H1 (cell line): ENCODE data around the gene IFT122. TPM values are rescaled to one million over a fixed set of nuclear protein-coding genes. Genes with fewer than 3 reads are reported as not detected.

Source experiments
- CTCF ChIA-PET: fragments of 300-600 bp; sonication (Branson Sonifier 250); formaldehyde crosslinking; loops from one replicate; lab custom pipeline; 2021; ENCODE audit not compliant: partially characterized antibody; lab: Charles Lee
- POLR2A ChIA-PET: fragments of 300-600 bp; sonication (Branson Sonifier 250); formaldehyde crosslinking; loops from one replicate; lab custom pipeline; 2021; ENCODE audit warnings: inconsistent platforms; ENCODE audit not compliant: partially characterized antibody; lab: Charles Lee
- DNase-seq, 2 experiments: peaks; one replicate each; pipeline versions ENCODE4 v3.0.0 to v3.0.0-alpha.2; 2010 to 2022; ENCODE audit warnings: low spot score in 2 of 2, low read depth in 1 of 2, mixed read lengths in 1 of 2
- FAIRE-seq: peaks from 2 replicates; lab custom pipeline; 2011; peaks lifted over from hg19 to GRCh38; lab: Jason Lieb, UNC
- H2AFZ ChIP-seq: 2 replicates; pipeline ENCODE4 v1.8.1; 2012; ENCODE audit warnings: low read length, inconsistent platforms
- H2AK5ac ChIP-seq: 2 replicates; pipeline ENCODE4 v1.6.1; 2013; ENCODE audit warnings: low read depth, low read length
- H2BK120ac ChIP-seq: replicated peaks from 2 replicates; pipeline ENCODE3; 2013; ENCODE audit warnings: low read depth, low read length, inconsistent platforms
- H2BK12ac ChIP-seq: 2 replicates; pipeline ENCODE4 v1.6.1; 2013; ENCODE audit warnings: low read depth, low read length
- H2BK15ac ChIP-seq: 2 replicates; pipeline ENCODE4 v1.6.1; 2013; ENCODE audit warnings: low read length
- H2BK20ac ChIP-seq: 2 replicates; pipeline ENCODE4 v1.6.1; 2013; ENCODE audit warnings: low read length
- H2BK5ac ChIP-seq: 2 replicates; pipeline ENCODE4 v1.6.1; 2013; ENCODE audit warnings: low read depth, low read length
- H3K14ac ChIP-seq: 2 replicates; pipeline ENCODE4 v1.6.1; 2013; ENCODE audit warnings: inconsistent platforms; ENCODE audit not compliant: insufficient read length
- H3K18ac ChIP-seq: 2 replicates; pipeline ENCODE4 v1.6.1; 2013; ENCODE audit warnings: low read length; ENCODE audit errors: extremely low read depth
- H3K23ac ChIP-seq: 2 replicates; pipeline ENCODE4 v1.6.1; 2013; ENCODE audit warnings: inconsistent platforms; ENCODE audit not compliant: insufficient read length
- H3K23me2 ChIP-seq: 2 replicates; pipeline ENCODE4 v1.6.1; 2013; ENCODE audit warnings: low read depth, low read length
- H3K27ac ChIP-seq: 2 replicates; pipeline ENCODE4 v1.6.1; 2011; ENCODE audit warnings: low read depth, low read length, inconsistent platforms
- H3K27me3 ChIP-seq, 4 experiments: replicated peaks in 1 of 4; 1 replicate in 1 of 4; 2 replicates in 3 of 4; pipeline versions ENCODE4 v1.6.1 to v1.8.1; 2011 to 2013; ENCODE audit warnings: low read length in 3 of 4, mild to moderate bottlenecking in 3 of 4, inconsistent platforms in 2 of 4, mixed read lengths in 2 of 4, moderate library complexity in 1 of 4; ENCODE audit not compliant: control insufficient read depth in 3 of 4, insufficient read depth in 3 of 4; ENCODE audit errors: extremely low read depth in 1 of 4
- H3K36me3 ChIP-seq, 4 experiments: 2 replicates each; pipeline versions ENCODE4 v1.6.1 to v1.8.1; 2011 to 2013; ENCODE audit warnings: mild to moderate bottlenecking in 4 of 4, low read length in 3 of 4, moderate library complexity in 2 of 4, control low read depth in 1 of 4, inconsistent platforms in 1 of 4; ENCODE audit not compliant: insufficient read depth in 4 of 4, control insufficient read depth in 2 of 4
- H3K4ac ChIP-seq: replicated peaks from 2 replicates; pipeline ENCODE3; 2013; ENCODE audit warnings: low read length, low read depth, mixed read lengths, inconsistent platforms; ENCODE audit not compliant: insufficient read length
- H3K4me1 ChIP-seq, 4 experiments: replicated peaks in 1 of 4; 1 replicate in 1 of 4; 2 replicates in 3 of 4; pipeline versions ENCODE4 v1.6.1 to v1.8.1; 2011 to 2013; ENCODE audit warnings: low read length in 3 of 4, inconsistent platforms in 2 of 4, mixed read lengths in 1 of 4; ENCODE audit not compliant: insufficient read depth in 4 of 4, control insufficient read depth in 3 of 4
- H3K4me2 ChIP-seq, 2 experiments: 2 replicates each; pipeline versions ENCODE4 v1.6.1 to v1.8.1; 2011 to 2013; ENCODE audit warnings: low read depth in 2 of 2, low read length in 2 of 2, control low read depth in 1 of 2, inconsistent platforms in 1 of 2, mild to moderate bottlenecking in 1 of 2; ENCODE audit not compliant: insufficient read depth in 1 of 2
- H3K4me3 ChIP-seq, 4 experiments: fragments of 200-600, 300-600 bp in 1 of 4; sonication (generic), shearing (Covaris generic), sonication (Bioruptor Twin) in 1 of 4; 2 replicates each; pipeline versions ENCODE4 v1.5.1 to v1.8.1; 2011 to 2016; ENCODE audit warnings: low read length in 4 of 4, low read depth in 3 of 4, control low read depth in 2 of 4, inconsistent platforms in 2 of 4, mild to moderate bottlenecking in 2 of 4, mixed read lengths in 1 of 4, moderate library complexity in 1 of 4; ENCODE audit not compliant: insufficient read depth in 2 of 4; ENCODE audit errors: extremely low read depth in 1 of 4
- H3K56ac ChIP-seq: replicated peaks from 2 replicates; pipeline ENCODE3; 2013; ENCODE audit warnings: low read depth, mild to moderate bottlenecking, mixed read lengths, low read length, inconsistent platforms; ENCODE audit not compliant: insufficient read length
- H3K79me1 ChIP-seq: 2 replicates; pipeline ENCODE4 v1.6.1; 2013; ENCODE audit warnings: low read depth, low read length, control low read depth
- H3K79me2 ChIP-seq, 2 experiments: 2 replicates each; pipeline versions ENCODE4 v1.6.1 to v1.8.1; 2012 to 2013; ENCODE audit warnings: low read length in 2 of 2, mild to moderate bottlenecking in 2 of 2, inconsistent platforms in 1 of 2; ENCODE audit not compliant: insufficient read depth in 2 of 2, control insufficient read depth in 1 of 2
- H3K9ac ChIP-seq, 4 experiments: replicated peaks in 1 of 4; 1 replicate in 1 of 4; 2 replicates in 3 of 4; pipeline versions ENCODE4 v1.6.1 to v1.8.1; 2011 to 2013; ENCODE audit warnings: low read depth in 3 of 4, low read length in 3 of 4, control low read depth in 2 of 4, mild to moderate bottlenecking in 2 of 4, moderate library complexity in 2 of 4, inconsistent platforms in 1 of 4; ENCODE audit errors: extremely low read depth in 1 of 4
- H3K9me3 ChIP-seq, 2 experiments: 2 replicates each; pipeline versions ENCODE4 v1.6.1 to v1.8.1; 2012 to 2013; ENCODE audit warnings: mild to moderate bottlenecking in 2 of 2, moderate library complexity in 2 of 2, control low read depth in 1 of 2, inconsistent platforms in 1 of 2, low read depth in 1 of 2, low read length in 1 of 2, mixed read lengths in 1 of 2; ENCODE audit not compliant: insufficient read depth in 2 of 2
- H4K20me1 ChIP-seq, 2 experiments: replicated peaks in 1 of 2; 2 replicates each; pipeline versions ENCODE3 to v1.8.1; 2011 to 2013; ENCODE audit warnings: inconsistent platforms in 2 of 2, low read length in 2 of 2, mild to moderate bottlenecking in 1 of 2; ENCODE audit not compliant: insufficient read depth in 2 of 2, control insufficient read depth in 1 of 2
- H4K5ac ChIP-seq: 2 replicates; pipeline ENCODE4 v1.6.1; 2013; ENCODE audit warnings: low read length, low read depth, mixed read lengths, inconsistent platforms; ENCODE audit not compliant: insufficient read length
- H4K8ac ChIP-seq: 2 replicates; pipeline ENCODE4 v1.8.0; 2013; ENCODE audit warnings: mild to moderate bottlenecking, moderate library complexity, low read length, inconsistent platforms; ENCODE audit not compliant: insufficient read depth; ENCODE audit errors: extremely low read depth
- H4K91ac ChIP-seq: replicated peaks from 2 replicates; pipeline ENCODE3; 2013; ENCODE audit warnings: low read length, mixed read lengths, inconsistent platforms; ENCODE audit not compliant: insufficient read length
- CBX8 ChIP-seq: fragments of 300-800, 300-1000 bp; sonication (generic); IDR thresholded peaks from 2 replicates; pipeline ENCODE4 v1.7.1; 2016; ENCODE audit warnings: low read depth, low read length, borderline replicate concordance
- CHD2 ChIP-seq: IDR thresholded peaks from 2 replicates; pipeline ENCODE4 v1.6.1; 2012; ENCODE audit warnings: low read length, improper control_type of control experiment
- CTBP2 ChIP-seq: IDR thresholded peaks from 2 replicates; pipeline ENCODE4 v1.7.0; 2011; ENCODE audit warnings: borderline replicate concordance, mild to moderate bottlenecking, moderate library complexity, mixed read lengths, low read length; ENCODE audit not compliant: insufficient read depth, insufficient read length
- EP300 ChIP-seq, 2 experiments: IDR thresholded peaks; 1 replicate in 1 of 2; 2 replicates in 1 of 2; pipeline ENCODE4 v1.6.1; 2011 to 2012; ENCODE audit warnings: low read depth in 2 of 2, low read length in 2 of 2, mild to moderate bottlenecking in 2 of 2, borderline replicate concordance in 1 of 2, inconsistent platforms in 1 of 2, moderate library complexity in 1 of 2
- KDM5A ChIP-seq: fragments of 200-600 bp; IDR thresholded peaks from 2 replicates; pipeline ENCODE4 v1.7.1; 2012; ENCODE audit warnings: mild to moderate bottlenecking, low read length, inconsistent platforms, mixed read lengths
- PHF8 ChIP-seq: fragments of 200-600 bp; sonication (generic); conservative IDR thresholded peaks from 2 replicates; pipeline ENCODE4 v1.7.1; 2012; ENCODE audit warnings: low read depth, mild to moderate bottlenecking, inconsistent platforms, low read length, moderate library complexity
- RFX5 ChIP-seq: IDR thresholded peaks from 2 replicates; pipeline ENCODE4 v1.6.1; 2011; ENCODE audit warnings: low read depth, low read length, improper control_type of control experiment, borderline replicate concordance
- SAP30 ChIP-seq: fragments of 300-600 bp; sonication (generic); IDR thresholded peaks from 2 replicates; pipeline ENCODE4 v1.7.1; 2012; ENCODE audit warnings: low read length, moderate library complexity, mild to moderate bottlenecking, inconsistent platforms; ENCODE audit not compliant: insufficient read depth, insufficient replicate concordance
- SP1 ChIP-seq: IDR thresholded peaks from 2 replicates; pipeline ENCODE4 v1.6.1; 2011; ENCODE audit warnings: low read depth, low read length
- SRF ChIP-seq: IDR thresholded peaks from 2 replicates; pipeline ENCODE4 v1.6.1; 2011; ENCODE audit warnings: mild to moderate bottlenecking, low read depth, low read length, moderate library complexity
- TAF7 ChIP-seq: optimal IDR thresholded peaks from 2 replicates; pipeline ENCODE3; 2011; ENCODE audit warnings: low read depth, mild to moderate bottlenecking, inconsistent platforms, low read length, moderate library complexity, borderline replicate concordance
- TCF12 ChIP-seq: IDR thresholded peaks from 2 replicates; pipeline ENCODE4 v1.6.1; 2011; ENCODE audit warnings: low read depth, mild to moderate bottlenecking, low read length
- TEAD4 ChIP-seq: IDR thresholded peaks from 2 replicates; pipeline ENCODE4 v1.6.1; 2012; ENCODE audit warnings: low read depth, low read length, inconsistent platforms, mixed read lengths
- WGBS, 2 experiments: shearing (Covaris generic) in 1 of 2; methylation state at CpG; one replicate each; pipeline versions ENCODE4 v1.1.6 to v1.1.7; 2013 to 2015; ENCODE audit warnings: low lambda C conversion rate in 2 of 2, mixed read lengths in 2 of 2, inconsistent platforms in 1 of 2, low coverage in 1 of 2, missing lambda C conversion rate in 1 of 2; ENCODE audit not compliant: insufficient replicate concordance in 2 of 2, insufficient coverage in 1 of 2, insufficient read length in 1 of 2; ENCODE audit errors: extremely low coverage in 1 of 2, missing lambda C conversion rate in 1 of 2; 5-methylcytosine and 5-hydroxymethylcytosine counted together
- polyA plus RNA-seq, 7 experiments: library from polyadenylated mRNA; depleted of rRNA in 3 of 7; stranded (reverse) in 5 of 7; unstranded in 2 of 7; fragments of >200 nt in 5 of 7; fragments of 200-250 nt in 2 of 7; gene quantifications; 1 replicate in 5 of 7; 2 replicates in 1 of 7; 4 replicates in 1 of 7; pipeline versions ENCODE4 v1.2.1 to v1.2.3, GENCODE V29; 2011 to 2013; ENCODE audit warnings: missing spikeins in 2 of 7, mixed read lengths in 2 of 7
- total RNA-seq: library from RNA; stranded (reverse); fragmentation: NEBNext Ultra II Directional; extraction: Animal tissue kit (Norgen Biotek cat#: 25700); gene quantifications from 2 replicates; pipeline ENCODE4 v1.2.1, GENCODE V29; 2021

Gene IFT122
- total and polyA plus RNA-seq, 2 of the 8 experiments (the other 6 are each of a cell fraction or from before 2014, with no cell fraction given) = 23.7 to 25.1 TPM

DNA sequence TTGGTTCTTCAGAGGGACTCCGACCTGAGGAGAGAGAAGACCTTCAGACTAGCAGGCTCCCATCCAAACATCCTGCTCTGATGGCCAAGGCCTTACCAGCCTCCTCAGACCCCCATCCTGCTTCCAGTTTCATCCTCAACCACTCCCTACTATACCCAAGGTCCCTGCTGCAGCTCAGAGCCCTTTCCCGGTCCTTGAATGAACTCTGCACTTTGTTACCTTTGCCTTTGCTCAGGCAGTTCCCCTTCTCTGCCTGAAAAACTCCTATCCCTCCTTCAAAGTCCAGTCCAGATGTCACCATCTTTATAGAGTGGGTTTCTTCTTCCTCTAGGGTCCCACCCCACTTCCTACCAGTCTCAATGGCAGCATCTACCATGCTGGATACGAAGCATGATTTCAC is 24.6 kb upstream of the IFT122 start:
- POLR2A ChIA-PET = no interaction called here
- WGBS, 2 experiments = 93% methylated on average over 3 of the region's 3 CpGs; no CpG with 5 or more reads in 1 of the 2 experiments

More for the DNA sequence above, 24.6 kb upstream of the IFT122 start:
- no peak overlapping the region for H2AFZ ChIP-seq
- peaks cover 0 to 3% of the 10 kb centered on the region in 2 experiments for H4K20me1 ChIP-seq
- no peaks in the 10 kb centered on the region for H3K79me1 ChIP-seq
- H3K36me3 ChIP-seq = no peaks in the 10 kb centered on the region; a peak in 1 of 8 replicates
- H3K4me2 ChIP-seq = no peak overlapping the region
- H3K4me1 ChIP-seq = no peaks in the 10 kb centered on the region; a peak in 1 of 7 replicates
- H2BK15ac ChIP-seq = no peak overlapping the region
- H2BK120ac ChIP-seq = no peak overlapping the region
- H3K4me3 ChIP-seq = no peak overlapping the region
- CTCF ChIA-PET = interaction anchor here (1.0 to 1.6 kb wide), 2 partner anchors 9 to 63 kb away, joined by 4 to 5 read pairs; no protein-coding TSS in a partner anchor
- TF ChIP-seq SRF (no peak), SP1 (no peak), KDM5A (no peak), CHD2 (no peak), RFX5 (no peak), TEAD4 (no peak), TCF12 (no peak), TAF7 (no peak), SAP30 (no peak), CBX8 (no peak), CTBP2 (no peak), EP300 (IDR thresholded peaks at IDR 0.05; ENCODE audit: borderline replicate concordance in 1 of 2, low read depth in 2 of 2, low read length in 2 of 2) (no peak), PHF8 (no peak)
- H2BK12ac ChIP-seq = no peak overlapping the region
- DNase-seq (no peak), FAIRE-seq (no peak)
- no peak overlapping the region for H2BK20ac ChIP-seq
- peaks cover 0 to 5% (median 0%) of the 10 kb centered on the region in 4 experiments; a peak in 2 of 7 replicates for H3K27me3 ChIP-seq
- H3K14ac ChIP-seq = no peak overlapping the region
- no peaks in the 10 kb centered on the region for H3K9me3 ChIP-seq
- H2AK5ac ChIP-seq = no peak overlapping the region
- no peak overlapping the region for H3K27ac ChIP-seq
- H3K23ac ChIP-seq = no peak overlapping the region
- H3K23me2 ChIP-seq = no peaks in the 10 kb centered on the region
- no peak overlapping the region for H4K8ac ChIP-seq
- H3K56ac ChIP-seq = no peak overlapping the region
- no peak overlapping the region for H3K18ac ChIP-seq
- no peaks in the 10 kb centered on the region for H3K79me2 ChIP-seq
- no peak overlapping the region for H3K9ac ChIP-seq
- H2BK5ac ChIP-seq = no peak overlapping the region
- no peak overlapping the region for H3K4ac ChIP-seq
- no peak overlapping the region for H4K91ac ChIP-seq
- no peak overlapping the region for H4K5ac ChIP-seq
